IMR-90 (cell line): ENCODE measurements around the gene AKAP13. TPM values are rescaled to one million over a fixed set of nuclear protein-coding genes. Genes with fewer than 3 reads are reported as not detected.

ENCODE experiments used
- ATAC-seq: fragments of 200-7000 bp; cut with Tn5 transposase; 2 replicates; pipeline ENCODE4 v1.9.1; 2020; ENCODE audit warnings: low read depth, mild to moderate bottlenecking, moderate library complexity
- BruUV-seq: library from RNA; stranded (reverse); fragments of 400-500 nt; replicated peaks from 2 replicates; lab custom pipeline; 2021; lab: Mats Ljungman, UMichigan
- CTCF ChIA-PET: fragments of 300-600 bp; formaldehyde crosslinking; extraction: SDS; loops from one replicate; lab custom pipeline; 2021; ENCODE audit warnings: antibody characterized with exemption; lab: Yijun Ruan, JAX
- POLR2A ChIA-PET: fragments of 300-600 bp; sonication (Branson Sonifier 250); formaldehyde crosslinking; loops from one replicate; lab custom pipeline; 2022; ENCODE audit warnings: antibody characterized with exemption; ENCODE audit not compliant: unreplicated experiment; lab: Charles Lee
- DNase-seq: peaks from one replicate; pipeline ENCODE4 v3.0.0; 2013
- H2AFZ ChIP-seq: replicated peaks from 2 replicates; pipeline ENCODE3; 2013; ENCODE audit warnings: low read length, mild to moderate bottlenecking; ENCODE audit not compliant: poor library complexity
- H2AK5ac ChIP-seq: 2 replicates; pipeline ENCODE4 v1.6.1; 2013; ENCODE audit warnings: low read depth, low read length, inconsistent platforms
- H2AK9ac ChIP-seq: replicated peaks from 2 replicates; pipeline ENCODE3; 2013; ENCODE audit warnings: mild to moderate bottlenecking, low read depth, low read length, moderate library complexity; ENCODE audit not compliant: poor library complexity
- H2BK120ac ChIP-seq: 2 replicates; pipeline ENCODE4 v1.6.1; 2013; ENCODE audit warnings: low read depth, low read length, inconsistent platforms
- H2BK15ac ChIP-seq: 3 replicates; pipeline ENCODE4 v1.6.1; 2013; ENCODE audit warnings: low read depth, low read length, inconsistent platforms
- H2BK20ac ChIP-seq: 2 replicates; pipeline ENCODE4 v1.6.1; 2013; ENCODE audit warnings: low read depth, mild to moderate bottlenecking, inconsistent platforms, low read length, moderate library complexity
- H2BK5ac ChIP-seq: 2 replicates; pipeline ENCODE4 v1.6.1; 2013; ENCODE audit warnings: mild to moderate bottlenecking, low read depth, low read length, inconsistent platforms; ENCODE audit not compliant: poor library complexity, severe bottlenecking
- H3K14ac ChIP-seq: replicated peaks from 2 replicates; pipeline ENCODE4 v1.6.1; 2013; ENCODE audit warnings: low read depth, low read length, inconsistent platforms
- H3K18ac ChIP-seq: 2 replicates; pipeline ENCODE4 v1.6.1; 2013; ENCODE audit warnings: low read depth, low read length, control low read depth
- H3K23ac ChIP-seq: 2 replicates; pipeline ENCODE4 v1.6.1; 2013; ENCODE audit warnings: low read depth, low read length, inconsistent platforms
- H3K27ac ChIP-seq: 2 replicates; pipeline ENCODE4 v1.5.1; 2013; ENCODE audit warnings: mild to moderate bottlenecking, control low read depth, low read length; ENCODE audit not compliant: insufficient read depth
- H3K27me3 ChIP-seq: 2 replicates; pipeline ENCODE4 v1.6.1; 2013; ENCODE audit warnings: low read length; ENCODE audit not compliant: control insufficient read depth, insufficient read depth
- H3K36me3 ChIP-seq: 2 replicates; pipeline ENCODE4 v1.6.1; 2013; ENCODE audit warnings: low read length, mixed read lengths; ENCODE audit not compliant: control insufficient read depth, insufficient read depth
- H3K4ac ChIP-seq: 2 replicates; pipeline ENCODE4 v1.6.1; 2013; ENCODE audit warnings: low read depth, low read length, inconsistent platforms
- H3K4me1 ChIP-seq: 2 replicates; pipeline ENCODE4 v1.6.1; 2013; ENCODE audit warnings: low read length, mixed read lengths; ENCODE audit not compliant: control insufficient read depth, insufficient read depth
- H3K4me2 ChIP-seq: 2 replicates; pipeline ENCODE4 v1.6.1; 2013; ENCODE audit warnings: low read depth, mild to moderate bottlenecking, control low read depth, low read length, moderate library complexity
- H3K4me3 ChIP-seq: 2 replicates; pipeline ENCODE4 v1.5.1; 2013; ENCODE audit warnings: low read depth, mild to moderate bottlenecking, control low read depth, low read length, moderate library complexity; ENCODE audit not compliant: insufficient read depth
- H3K56ac ChIP-seq: 2 replicates; pipeline ENCODE4 v1.6.1; 2013; ENCODE audit warnings: low read length, inconsistent platforms; ENCODE audit not compliant: insufficient read depth; ENCODE audit errors: extremely low read depth
- H3K79me1 ChIP-seq, 2 experiments: 2 replicates each; pipeline ENCODE4 v1.6.1; 2013; ENCODE audit warnings: low read length in 2 of 2, inconsistent platforms in 1 of 2, low read depth in 1 of 2
- H3K9ac ChIP-seq: 2 replicates; pipeline ENCODE4 v1.6.1; 2013; ENCODE audit warnings: low read depth, low read length, control low read depth
- H3K9me1 ChIP-seq: 2 replicates; pipeline ENCODE4 v1.6.1; 2013; ENCODE audit warnings: low read length, inconsistent platforms; ENCODE audit not compliant: insufficient read depth
- H3K9me3 ChIP-seq: 2 replicates; pipeline ENCODE4 v1.6.1; 2013; ENCODE audit warnings: low read length; ENCODE audit not compliant: control insufficient read depth, insufficient read depth
- H4K20me1 ChIP-seq: 2 replicates; pipeline ENCODE4 v1.6.1; 2013; ENCODE audit warnings: low read length, inconsistent platforms; ENCODE audit not compliant: insufficient read depth
- H4K5ac ChIP-seq: 2 replicates; pipeline ENCODE4 v1.6.1; 2013; ENCODE audit warnings: mild to moderate bottlenecking, low read depth, low read length, control low read depth
- H4K8ac ChIP-seq, 2 experiments: 2 replicates each; pipeline ENCODE4 v1.6.1; 2013; ENCODE audit warnings: low read depth in 2 of 2, low read length in 2 of 2, control low read depth in 1 of 2, inconsistent platforms in 1 of 2
- H4K91ac ChIP-seq: 2 replicates; pipeline ENCODE4 v1.6.1; 2013; ENCODE audit warnings: low read depth, low read length, inconsistent platforms; ENCODE audit not compliant: insufficient read depth
- BHLHE40 ChIP-seq: fragments of 150-350 bp; IDR thresholded peaks from 2 replicates; pipeline ENCODE4 v1.6.1; 2016; ENCODE audit warnings: mild to moderate bottlenecking, low read depth, low read length
- CHD1 ChIP-seq: IDR thresholded peaks from 2 replicates; pipeline ENCODE4 v1.6.1; 2012; ENCODE audit warnings: low read depth, low read length, improper control_type of control experiment
- MAZ ChIP-seq: IDR thresholded peaks from 2 replicates; pipeline ENCODE4 v1.6.1; 2012; ENCODE audit warnings: low read depth, mild to moderate bottlenecking, low read length, improper control_type of control experiment, moderate library complexity, borderline replicate concordance
- MXI1 ChIP-seq: IDR thresholded peaks from 2 replicates; pipeline ENCODE4 v1.6.1; 2012; ENCODE audit warnings: low read depth, mild to moderate bottlenecking, low read length, moderate library complexity, borderline replicate concordance
- WGBS, 2 experiments: methylation state at CpG; one replicate each; pipeline versions ENCODE4 v1.1.5 to v1.1.7; 2013; ENCODE audit warnings: missing lambda C conversion rate in 2 of 2; ENCODE audit not compliant: insufficient read length in 1 of 2; ENCODE audit errors: extremely low coverage in 2 of 2; 5-methylcytosine and 5-hydroxymethylcytosine counted together
- dilution Hi-C: fragments of 300-500 bp; cut with HindIII; formaldehyde crosslinking; loops from one replicate; pipeline ENCODE4 v1.14.3; 2018; ENCODE audit warnings: low sequenced_read_pairs; ENCODE audit not compliant: unreplicated experiment
- in situ Hi-C: fragments of 300-500 bp; cut with MboI; formaldehyde crosslinking; loops from 3 replicates; pipeline ENCODE4 v1.14.3; 2019; ENCODE audit warnings: low sequenced_read_pairs, inconsistent platforms, mixed read lengths
- intact Hi-C: fragments of 100-400 bp; cut with micrococcal nuclease; formaldehyde crosslinking; loops from 2 replicates; pipeline ENCODE4 v1.10.0; 2022
- polyA plus RNA-seq, 3 experiments: library from polyadenylated mRNA; depleted of rRNA; stranded (reverse); fragments of >200 nt; gene quantifications; 2 replicates each; pipeline ENCODE4 v1.2.3, GENCODE V29; 2012; ENCODE audit warnings: low replicate concordance in 1 of 3
- total RNA-seq: library from RNA; depleted of rRNA; stranded (reverse); fragments of >200 nt; gene quantifications from 2 replicates; pipeline ENCODE4 v1.2.3, GENCODE V29; 2012

AKAP13 gene
- total and polyA plus RNA-seq, 2 of the 4 experiments (the other 2 are of a cell fraction): 10.4 to 46.4 TPM

GRCh38 chr15:85708402-85708941 lies 328.1 kb downstream of the AKAP13 start:
- no peak overlapping the region for H3K14ac ChIP-seq
- H3K56ac ChIP-seq: no peak overlapping the region
- H2AFZ ChIP-seq: no peak overlapping the region
- ChIA-PET CTCF (no interaction called here), POLR2A (no interaction called here)
- no peak overlapping the region for H3K4me3 ChIP-seq
- in situ Hi-C loops: no loop called here
- WGBS, 2 experiments: no CpG with 5 or more reads among the region's 6 CpGs
- H2AK9ac ChIP-seq: no peak overlapping the region
- H3K18ac ChIP-seq: no peak overlapping the region
- H2BK5ac ChIP-seq: no peak overlapping the region
- peaks cover 11% of the 10 kb centered on the region for H3K4me1 ChIP-seq
- no peak overlapping the region for H3K27ac ChIP-seq
- H2BK20ac ChIP-seq: no peak overlapping the region
- H2AK5ac ChIP-seq: no peak overlapping the region; the same call in 1 of the 2 replicates
- H4K5ac ChIP-seq: no peak overlapping the region
- no peak for ATAC-seq
- H2BK15ac ChIP-seq: no peak overlapping the region
- peaks cover 23% of the 10 kb centered on the region for H3K9me1 ChIP-seq
- DNase-seq: no peak
- intact Hi-C loops: loop anchor here (5.0 to 10.0 kb wide), 3 partner anchors 224 to 411 kb away; no protein-coding TSS in a partner anchor
- H3K79me1 ChIP-seq: peaks cover 12 to 34% of the 10 kb centered on the region in 2 experiments
- H3K9ac ChIP-seq: no peak overlapping the region
- H4K8ac ChIP-seq: no peak overlapping the region
- H4K20me1 ChIP-seq: no peaks in the 10 kb centered on the region
- dilution Hi-C loops: no loop called here
- H4K91ac ChIP-seq: 0 out of 2 replicates have a peak overlapping the region, but pooled peaks have one; percentile 13
- BruUV-seq: no TSS peak
- no peak overlapping the region for H3K4ac ChIP-seq
- no peak overlapping the region for H2BK120ac ChIP-seq
- H3K9me3 ChIP-seq: no peaks in the 10 kb centered on the region
- H3K4me2 ChIP-seq: no peak overlapping the region
- no peak overlapping the region for H3K23ac ChIP-seq
- TF ChIP-seq MAZ (no peak), CHD1 (no peak), BHLHE40 (no peak), MXI1 (no peak)
- no peaks in the 10 kb centered on the region for H3K27me3 ChIP-seq
- peaks cover 7% of the 10 kb centered on the region for H3K36me3 ChIP-seq
